GM21825 (cell line): ENCODE results near the gene ANKRD11.
"Not testable (repeated sequence)": the region's sequence is repeated elsewhere in the genome, so short reads cannot be mapped to it uniquely, and the experiment has no call there.

ENCODE experiments used
- ATAC-seq: cut with Tn5 transposase; IDR thresholded peaks from one replicate; pipeline ENCODE4 v1.9.1; 2021; ENCODE audit warnings: mild to moderate bottlenecking, moderate library complexity; ENCODE audit not compliant: unreplicated experiment

Gene ANKRD11

DNA sequence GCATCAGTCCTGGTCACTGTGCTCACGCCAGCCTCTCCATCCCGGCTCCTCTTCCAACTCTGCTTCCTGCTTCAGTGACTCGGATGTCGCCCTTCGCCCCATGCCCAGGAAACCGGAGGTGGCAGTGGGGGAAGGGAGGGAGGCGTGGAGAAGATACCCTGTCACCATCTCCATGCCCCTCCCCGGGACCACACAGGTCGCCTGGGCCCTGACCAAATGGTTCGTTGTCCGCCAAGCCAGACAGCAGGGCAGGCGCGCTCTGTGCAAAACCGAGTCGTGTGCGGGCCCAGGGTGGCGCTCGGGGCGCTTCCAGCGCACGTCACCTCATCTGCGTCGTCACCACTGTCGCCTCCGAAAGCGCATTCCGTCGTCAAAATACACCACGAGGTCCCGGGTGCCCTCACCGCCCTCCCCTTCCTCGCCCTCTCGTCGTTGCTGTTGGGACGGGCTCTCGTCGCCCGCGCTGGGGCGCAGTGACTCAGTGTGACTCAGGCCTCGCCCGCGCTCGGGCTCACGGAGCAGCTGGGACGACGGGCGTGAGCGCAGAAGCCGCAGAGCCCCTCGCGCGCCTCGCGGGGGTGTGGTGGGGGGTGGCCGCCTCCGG is 233.6 kb downstream of the ANKRD11 start:
- ATAC-seq = no peak

- no peak for ATAC-seq
Observed at GRCh38 chr16:89253548-89254287, 236.6 kb downstream of the ANKRD11 start.

- no peak for ATAC-seq
Observed at GRCh38 chr16:89248196-89248982, 242.0 kb downstream of the ANKRD11 start.

DNA sequence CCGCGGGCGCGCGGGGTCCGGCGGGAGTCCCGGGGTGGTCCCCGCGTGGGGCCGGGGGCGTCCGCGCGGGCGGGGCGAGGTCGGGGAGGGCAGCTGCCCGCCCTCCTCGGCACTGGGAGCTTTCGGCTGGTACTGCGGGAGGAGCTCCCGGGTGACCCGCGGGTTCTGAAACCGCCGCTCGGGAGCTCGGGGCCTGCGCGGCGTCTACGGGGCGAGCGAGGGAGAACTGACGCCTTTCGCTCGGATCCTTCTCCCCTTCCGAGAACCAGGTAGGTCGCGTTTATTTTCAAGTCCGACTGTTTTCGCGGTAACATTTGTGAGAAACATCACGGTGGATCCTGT is 242.7 kb downstream of the ANKRD11 start:
- ATAC-seq = not testable (repeated sequence)

DNA sequence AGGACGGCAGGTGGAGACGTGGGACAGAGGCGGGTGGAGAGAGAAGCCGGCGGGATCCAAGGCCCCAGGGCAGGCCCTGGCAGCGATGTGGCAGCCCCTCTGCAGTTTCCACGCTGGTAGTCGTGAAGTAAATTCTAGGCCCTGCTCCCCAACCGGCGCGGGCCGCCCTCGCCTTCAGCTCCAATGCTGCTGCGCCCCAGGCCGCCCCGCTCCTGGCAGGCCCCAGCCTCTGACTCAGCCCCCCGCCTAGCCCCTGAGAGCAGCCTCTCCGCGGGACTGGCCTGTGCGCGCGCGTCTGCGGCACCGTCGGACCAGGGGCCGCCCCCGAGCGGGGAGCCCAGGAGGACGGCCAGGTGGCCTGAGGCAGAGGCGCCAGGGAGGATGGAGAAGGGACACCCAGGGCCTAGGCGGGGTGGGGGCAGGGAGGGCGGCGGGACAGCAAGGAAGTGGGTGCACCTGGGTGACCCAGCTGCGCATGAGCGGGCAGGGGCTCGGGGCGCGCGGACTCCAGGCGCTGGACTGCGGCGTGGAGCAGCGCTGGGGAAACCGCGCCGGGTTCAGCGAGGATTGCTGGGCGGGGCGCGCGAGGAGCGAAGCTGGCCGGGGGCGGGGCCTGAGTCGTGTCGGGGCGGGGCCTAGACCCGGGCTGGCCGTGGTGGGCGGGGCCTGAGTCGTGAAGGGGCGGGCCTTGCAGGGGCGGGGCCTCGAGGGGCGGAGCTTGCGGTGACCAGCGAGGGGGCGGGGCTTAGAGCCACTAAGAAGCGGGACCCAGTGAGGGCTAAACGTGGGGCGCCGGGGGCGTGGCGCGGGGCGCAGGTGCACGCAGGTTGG is 243.2 kb downstream of the ANKRD11 start:
- peak; percentile 69 for ATAC-seq

DNA sequence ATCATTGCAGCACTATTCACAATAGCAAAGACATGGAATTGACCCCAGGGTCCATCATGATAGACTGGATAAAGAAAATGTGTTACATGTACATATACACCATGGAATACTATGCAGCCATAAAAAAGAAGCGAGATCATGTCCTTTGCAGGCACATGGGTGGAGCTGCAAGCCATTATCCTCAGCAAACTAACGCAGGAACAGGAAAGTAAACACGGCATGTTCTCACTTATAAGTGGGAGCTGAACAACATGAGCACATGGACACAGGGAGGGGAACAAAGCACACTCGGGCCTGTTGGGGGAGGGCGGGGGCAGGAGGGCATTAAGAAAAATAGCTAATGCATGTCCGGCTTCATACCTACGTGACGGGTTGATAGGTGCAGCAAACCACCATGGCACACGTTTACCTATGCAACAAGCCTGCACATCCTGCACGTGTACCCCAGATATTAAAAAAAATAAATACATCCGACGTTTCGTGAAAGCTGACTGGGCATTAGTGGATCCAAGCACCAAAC is 243.9 kb downstream of the ANKRD11 start:
- ATAC-seq = no peak

DNA sequence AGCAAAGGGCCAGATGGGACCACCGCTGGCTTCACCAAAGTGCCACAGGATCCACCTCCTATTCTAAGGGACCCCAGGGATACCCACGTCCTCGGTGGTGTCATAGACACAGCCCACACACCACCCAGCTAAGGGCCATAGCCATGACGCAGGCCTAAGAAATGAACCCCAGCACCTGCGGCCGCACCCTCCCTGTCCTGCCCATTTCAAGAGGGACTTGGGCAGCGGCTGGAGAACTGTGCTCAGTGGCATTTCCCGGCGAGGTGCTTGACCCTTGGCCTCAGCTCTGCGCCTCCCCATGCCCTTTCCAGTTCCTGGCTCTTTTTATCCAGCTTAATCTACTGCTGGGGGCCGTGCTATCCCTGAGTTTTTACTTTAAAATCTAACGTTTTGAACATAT is 245.6 kb downstream of the ANKRD11 start:
- no peak for ATAC-seq

GRCh38 chr16:89244264-89244663 is 246.1 kb downstream of the ANKRD11 start:
- ATAC-seq = not testable (repeated sequence)

- ATAC-seq = no peak
Observed at GRCh38 chr16:89243664-89244063, 246.7 kb downstream of the ANKRD11 start.

GRCh38 chr16:89242795-89243200 is 247.6 kb downstream of the ANKRD11 start:
- no peak for ATAC-seq

DNA sequence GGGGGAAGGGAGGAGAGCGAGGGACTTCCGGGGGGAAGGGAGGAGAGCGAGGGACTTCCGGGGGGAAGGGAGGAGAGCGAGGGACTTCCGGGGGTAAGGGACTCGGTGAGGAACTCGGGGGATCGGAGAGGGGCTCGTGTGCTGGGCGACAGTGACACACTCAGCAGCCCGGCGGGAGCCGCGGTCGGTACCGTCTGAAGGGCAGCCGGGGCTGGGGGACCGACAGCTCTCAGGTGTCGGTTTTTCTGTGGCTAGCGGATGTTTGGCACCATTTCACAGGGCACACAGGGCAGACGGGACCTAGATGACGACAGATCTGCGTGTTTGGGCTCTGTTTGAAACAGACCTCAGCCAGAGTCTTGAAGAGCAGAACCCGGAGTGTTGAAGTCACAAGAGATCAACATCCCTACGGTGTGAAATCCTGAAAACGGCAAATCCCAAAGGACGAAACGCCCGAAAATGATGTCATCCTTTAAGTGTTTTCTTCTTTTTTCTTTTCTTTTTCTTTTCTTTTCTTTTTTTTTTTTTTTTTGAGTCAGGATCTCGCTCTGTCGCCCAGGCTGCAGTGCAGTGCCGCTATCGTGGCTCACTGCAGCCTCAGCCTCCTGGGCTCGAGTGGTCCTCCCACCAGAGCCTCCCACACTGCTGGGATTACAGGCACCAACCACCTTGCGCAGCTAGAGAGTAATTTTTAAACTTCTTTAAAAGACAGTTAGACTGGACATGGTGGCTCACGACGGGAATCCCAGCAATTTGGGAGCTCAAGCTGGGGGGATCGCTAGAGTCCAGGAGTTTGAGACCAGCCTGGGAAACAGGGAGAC is 249.0 kb downstream of the ANKRD11 start:
- ATAC-seq = peak; percentile 59

- ATAC-seq = no peak
Observed at GRCh38 chr16:89237733-89238132, 252.6 kb downstream of the ANKRD11 start.

- ATAC-seq = no peak
Observed at GRCh38 chr16:89233678-89234490, 256.5 kb downstream of the ANKRD11 start.

- no peak for ATAC-seq
Observed at GRCh38 chr16:89232107-89232506, 258.3 kb downstream of the ANKRD11 start.

DNA sequence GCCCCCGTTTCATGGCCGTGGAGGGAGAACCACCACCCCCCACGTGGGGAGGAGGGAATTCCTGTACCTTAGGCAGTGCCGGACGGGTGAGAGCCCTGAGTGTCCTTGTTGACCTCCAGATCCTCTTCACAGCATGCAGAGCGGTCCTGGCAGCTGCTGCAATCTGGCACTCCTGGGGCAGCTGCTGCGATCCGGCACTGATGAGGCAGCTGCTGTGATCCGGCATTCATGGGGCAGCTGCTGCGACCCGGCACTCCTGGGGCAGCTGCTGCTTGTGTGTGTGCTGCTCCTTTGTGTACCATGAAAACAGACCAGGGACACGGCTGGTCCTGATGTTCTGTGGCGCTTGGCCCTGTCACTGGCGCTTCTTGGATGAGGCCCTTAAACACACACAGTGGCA is 260.1 kb downstream of the ANKRD11 start:
- ATAC-seq = no peak

GRCh38 chr16:89224665-89225064 is 265.7 kb downstream of the ANKRD11 start:
- no peak for ATAC-seq

DNA sequence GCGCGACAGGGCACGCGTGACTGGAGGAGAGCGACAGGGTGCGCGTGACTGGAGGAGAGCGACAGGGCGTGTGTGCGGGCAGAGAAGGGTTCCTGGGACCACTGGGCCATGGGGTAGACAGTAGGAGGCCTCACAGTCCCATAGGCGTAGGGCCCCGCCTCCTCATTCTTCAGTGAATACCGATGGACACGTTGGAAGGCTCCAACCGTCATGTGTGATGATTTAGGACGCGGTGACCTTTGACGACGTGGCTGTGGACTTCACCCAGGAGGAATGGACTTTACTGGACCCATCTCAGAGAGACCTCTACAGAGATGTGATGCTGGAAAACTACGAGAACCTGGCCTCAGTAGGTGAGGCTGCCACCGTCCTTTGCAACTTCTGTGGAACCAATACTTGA is 267.4 kb downstream of the ANKRD11 start:
- ATAC-seq = no peak

DNA sequence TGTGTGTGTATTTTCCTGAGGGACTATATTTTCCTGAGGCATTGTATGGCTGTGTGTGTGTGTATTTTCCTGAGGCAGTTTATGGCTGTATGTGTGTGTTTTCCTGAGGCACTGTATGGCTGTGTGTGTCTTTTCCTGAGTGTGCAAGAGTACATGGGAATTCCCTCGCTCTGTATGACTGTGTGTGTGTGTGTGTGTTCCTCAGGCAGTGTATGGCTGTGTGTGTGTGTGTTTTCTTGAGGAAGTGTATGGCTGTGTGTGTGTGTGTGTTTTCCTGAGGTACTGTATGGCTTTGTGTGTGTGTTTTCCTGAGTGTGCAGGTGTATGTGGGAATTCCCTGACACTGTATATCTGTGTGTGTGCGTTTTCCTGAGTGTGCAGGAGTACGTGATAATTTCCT is 268.8 kb downstream of the ANKRD11 start:
- ATAC-seq = no peak

GRCh38 chr16:89219365-89219764 is 271.0 kb downstream of the ANKRD11 start:
- no peak for ATAC-seq
